CD4-positive, alpha-beta T cell treated with Interleukin-4 for 4 hours (primary cell): ENCODE measurements around the gene IFNL2.
"Not testable (repeated sequence)": the region's sequence is repeated elsewhere in the genome, so short reads cannot be mapped to it uniquely, and the experiment has no call there.

Experiments
- DNase-seq: peaks from one replicate; pipeline ENCODE4 v3.0.0-alpha.2; 2020

Gene IFNL2

DNA sequence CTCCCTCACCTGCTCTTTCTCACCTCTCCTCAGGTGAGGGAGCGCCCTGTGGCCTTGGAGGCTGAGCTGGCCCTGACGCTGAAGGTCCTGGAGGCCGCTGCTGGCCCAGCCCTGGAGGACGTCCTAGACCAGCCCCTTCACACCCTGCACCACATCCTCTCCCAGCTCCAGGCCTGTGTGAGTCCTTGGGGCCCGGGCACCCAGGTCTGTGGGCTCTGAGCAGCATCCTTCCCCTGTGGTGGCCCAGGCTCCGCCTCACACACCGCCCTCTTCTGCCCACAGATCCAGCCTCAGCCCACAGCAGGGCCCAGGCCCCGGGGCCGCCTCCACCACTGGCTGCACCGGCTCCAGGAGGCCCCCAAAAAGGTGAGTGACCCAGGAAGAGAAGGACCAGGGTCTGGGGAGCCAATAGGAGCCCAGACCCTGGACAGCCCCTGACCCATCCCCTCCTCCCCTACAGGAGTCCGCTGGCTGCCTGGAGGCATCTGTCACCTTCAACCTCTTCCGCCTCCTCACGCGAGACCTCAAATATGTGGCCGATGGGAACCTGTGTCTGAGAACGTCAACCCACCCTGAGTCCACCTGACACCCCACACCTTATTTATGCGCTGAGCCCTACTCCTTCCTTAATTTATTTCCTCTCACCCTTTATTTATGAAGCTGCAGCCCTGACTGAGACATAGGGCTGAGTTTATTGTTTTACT is 29.9 kb downstream of the IFNL2 start:
- peak; percentile 56 for DNase-seq

DNA sequence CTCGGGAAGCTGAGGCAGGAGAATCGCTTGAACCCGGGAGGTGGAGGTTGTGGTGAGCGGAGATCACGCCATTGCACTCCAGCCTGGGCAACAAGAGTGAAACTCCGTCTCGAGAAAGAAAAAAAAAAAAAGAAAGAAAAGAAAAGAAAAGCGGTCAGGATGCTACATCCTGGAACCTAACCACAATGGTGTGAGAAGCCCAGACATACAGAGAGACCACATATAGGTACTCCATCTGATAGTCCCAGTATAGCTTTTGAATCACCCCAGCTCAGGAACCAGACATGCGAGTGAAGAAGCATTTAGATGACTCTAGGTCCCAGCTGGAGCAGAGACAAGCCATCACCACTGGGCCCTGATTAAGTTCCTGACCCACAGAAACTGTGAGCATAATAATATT is 31.2 kb downstream of the IFNL2 start:
- peak; percentile 22 for DNase-seq

DNA sequence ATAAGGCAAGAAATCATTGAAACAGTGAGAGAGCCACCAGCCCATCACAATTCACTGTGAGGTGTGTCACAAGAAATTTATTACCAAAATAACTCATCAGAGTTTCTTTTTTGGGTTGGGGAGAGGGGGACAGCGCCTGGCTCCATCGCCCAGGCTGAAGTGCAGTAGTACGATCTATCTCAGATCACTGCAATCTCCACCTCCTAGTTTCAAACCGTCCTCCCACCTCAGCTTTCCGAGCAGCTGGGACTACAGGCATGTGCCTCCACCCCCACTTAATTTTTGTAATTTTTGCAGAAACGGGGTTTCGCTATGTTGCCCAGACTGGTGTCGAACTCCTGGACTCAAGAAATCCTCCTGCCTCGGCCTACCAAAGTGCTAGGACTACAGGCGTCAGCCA is 31.6 kb downstream of the IFNL2 start:
- DNase-seq, result no peak

DNA sequence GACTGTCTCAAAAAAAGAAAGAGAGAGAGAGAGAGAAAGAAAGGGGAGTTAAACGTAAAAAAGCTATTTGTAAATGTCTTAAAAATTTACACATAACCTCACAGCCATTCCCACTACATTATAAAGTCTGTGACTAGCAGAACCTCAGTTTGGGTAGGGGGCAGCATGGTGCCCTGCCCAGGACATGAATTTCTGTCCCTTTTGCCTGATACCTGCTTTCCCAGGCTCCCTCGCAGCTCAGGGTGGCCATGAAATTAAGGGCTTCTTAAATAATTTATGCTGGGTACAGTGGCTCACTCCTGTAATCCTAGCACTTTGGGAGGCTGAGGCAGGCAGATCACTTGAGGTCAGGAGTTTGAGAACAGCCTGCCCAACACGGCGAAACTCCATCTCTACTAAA is 32.8 kb downstream of the IFNL2 start:
- DNase-seq, result no peak

DNA sequence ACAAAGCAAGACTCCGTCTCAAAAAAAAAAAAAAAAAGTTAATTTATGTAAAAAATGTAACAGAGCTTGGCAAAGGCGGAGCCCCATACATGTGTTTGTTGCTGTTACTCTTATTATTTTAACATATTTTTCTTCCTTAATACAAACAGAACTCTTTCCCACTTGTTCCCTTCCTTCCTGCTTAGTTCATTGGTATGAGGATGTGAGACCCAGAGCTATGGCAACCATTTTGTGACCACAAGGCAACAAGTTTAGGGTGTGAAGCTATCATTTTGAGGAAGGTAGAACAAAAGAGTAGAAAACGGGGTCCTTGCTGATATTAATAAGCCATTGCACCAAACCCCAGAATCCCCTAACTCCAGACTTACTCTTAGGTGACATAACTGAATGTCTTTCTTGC is 33.4 kb downstream of the IFNL2 start:
- DNase-seq, result no peak

DNA sequence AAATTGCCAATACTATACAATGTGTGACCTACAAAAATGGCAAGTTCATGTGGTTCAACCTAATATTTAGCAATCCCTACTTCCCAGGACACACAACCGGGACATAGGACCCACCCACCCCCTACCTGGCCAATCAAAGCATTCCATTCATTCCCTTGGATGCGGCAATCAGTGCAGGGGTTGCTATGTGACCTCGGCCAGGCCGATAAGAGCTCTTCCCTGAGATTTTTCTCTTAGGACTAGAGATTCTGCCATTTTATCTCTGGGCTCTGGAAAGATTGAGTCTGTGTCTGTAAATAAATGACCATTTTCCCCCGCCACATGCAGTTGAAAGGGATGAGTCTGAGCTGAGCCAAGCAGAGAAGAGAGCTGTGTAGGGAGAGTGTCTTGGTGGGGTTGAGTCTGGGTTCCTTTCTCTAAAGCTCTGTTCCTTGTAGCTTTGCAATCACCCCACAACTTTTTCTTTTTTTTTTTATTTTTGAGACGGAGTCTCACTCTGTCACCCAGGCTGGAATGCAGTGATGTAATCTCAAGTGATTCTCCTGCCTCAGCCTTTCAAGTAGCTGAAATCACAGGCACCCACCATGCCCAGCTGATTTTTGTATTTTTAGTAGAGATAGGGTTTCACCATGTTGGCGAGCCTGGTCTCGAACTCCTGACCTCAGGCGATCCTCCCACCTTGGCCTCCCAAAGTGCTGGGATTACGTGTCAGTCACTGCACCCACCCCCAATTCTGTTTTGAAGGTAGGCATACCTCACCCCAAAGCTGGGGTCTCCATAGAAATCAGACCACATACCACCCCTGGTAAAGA is 35.4 kb downstream of the IFNL2 start:
- no peak for DNase-seq

DNA sequence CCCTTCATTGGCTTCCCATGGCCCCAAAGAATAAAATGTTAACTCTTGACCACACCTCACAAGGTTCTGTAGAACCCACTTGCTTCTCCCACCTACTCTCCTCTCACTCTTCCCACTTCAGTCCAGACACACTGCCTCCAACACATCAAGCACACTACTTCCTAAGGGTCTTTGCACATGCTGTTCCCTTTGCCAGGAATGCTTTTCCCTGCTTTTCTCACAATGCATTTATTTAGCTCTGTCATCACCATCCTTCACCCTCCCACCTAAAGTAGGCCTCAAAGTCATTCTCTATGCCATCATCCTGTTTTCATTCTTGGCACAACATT is 36.0 kb downstream of the IFNL2 start:
- DNase-seq, result no peak

DNA sequence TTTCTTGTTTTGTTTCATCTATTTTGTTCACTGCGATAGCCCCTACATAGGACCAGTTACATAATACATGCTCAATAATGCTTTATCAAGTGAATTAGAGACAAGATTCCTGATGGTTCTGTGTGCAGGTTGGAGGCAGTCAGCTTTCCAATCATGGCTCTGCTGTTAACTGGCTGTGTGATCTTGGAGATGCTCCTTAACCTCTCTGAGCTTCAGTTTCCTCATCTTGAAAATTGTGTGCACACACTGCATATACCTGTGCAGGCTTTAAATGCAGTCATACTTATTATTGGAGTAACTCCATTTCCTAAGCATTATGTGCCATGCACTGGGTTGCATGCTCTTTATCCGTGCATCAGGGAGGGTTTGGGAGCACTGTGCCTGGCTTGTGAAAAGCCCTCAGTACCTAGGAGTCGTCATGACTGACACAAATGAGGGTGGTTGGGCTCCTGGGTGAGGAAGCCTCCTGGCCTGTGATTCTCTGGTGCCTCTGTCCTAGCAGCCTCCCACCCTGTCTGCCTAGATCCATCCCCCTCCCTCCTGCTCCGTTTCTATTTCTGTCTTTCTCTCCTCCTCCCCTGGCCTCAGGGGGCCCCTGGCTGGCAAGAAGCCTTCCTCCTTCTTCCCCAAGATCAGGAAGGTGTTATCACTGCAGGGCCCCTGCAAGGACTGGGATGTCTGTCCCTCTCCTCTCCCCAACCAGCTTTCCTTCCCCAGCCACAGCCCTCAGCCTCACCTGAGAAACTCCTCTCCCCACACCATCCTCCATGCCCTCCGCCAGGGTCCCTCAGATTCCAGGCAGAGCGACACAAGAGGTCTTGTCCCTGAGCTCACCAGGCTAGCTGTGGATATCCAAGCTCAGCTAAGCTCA is 36.7 kb downstream of the IFNL2 start:
- DNase-seq, result no peak

DNA sequence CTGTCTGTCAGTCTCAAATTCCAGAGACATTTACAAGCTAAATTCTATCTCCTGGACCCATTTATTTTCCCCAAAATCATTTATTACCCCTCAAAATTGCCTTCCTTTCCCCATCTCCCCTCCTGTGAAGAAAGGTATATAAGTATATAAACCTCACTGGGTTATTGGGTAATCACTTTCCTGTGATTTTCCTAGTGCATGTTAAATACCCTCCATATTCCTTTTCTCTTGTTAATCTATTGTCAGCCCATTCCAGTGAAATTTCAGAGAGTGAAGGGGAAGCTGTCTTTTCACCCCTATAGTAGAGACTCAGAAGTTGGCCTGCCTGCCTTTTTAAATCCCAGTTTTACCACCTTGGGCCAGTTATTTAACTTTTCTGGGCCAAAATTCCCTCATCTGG is 37.9 kb downstream of the IFNL2 start:
- no peak for DNase-seq

DNA sequence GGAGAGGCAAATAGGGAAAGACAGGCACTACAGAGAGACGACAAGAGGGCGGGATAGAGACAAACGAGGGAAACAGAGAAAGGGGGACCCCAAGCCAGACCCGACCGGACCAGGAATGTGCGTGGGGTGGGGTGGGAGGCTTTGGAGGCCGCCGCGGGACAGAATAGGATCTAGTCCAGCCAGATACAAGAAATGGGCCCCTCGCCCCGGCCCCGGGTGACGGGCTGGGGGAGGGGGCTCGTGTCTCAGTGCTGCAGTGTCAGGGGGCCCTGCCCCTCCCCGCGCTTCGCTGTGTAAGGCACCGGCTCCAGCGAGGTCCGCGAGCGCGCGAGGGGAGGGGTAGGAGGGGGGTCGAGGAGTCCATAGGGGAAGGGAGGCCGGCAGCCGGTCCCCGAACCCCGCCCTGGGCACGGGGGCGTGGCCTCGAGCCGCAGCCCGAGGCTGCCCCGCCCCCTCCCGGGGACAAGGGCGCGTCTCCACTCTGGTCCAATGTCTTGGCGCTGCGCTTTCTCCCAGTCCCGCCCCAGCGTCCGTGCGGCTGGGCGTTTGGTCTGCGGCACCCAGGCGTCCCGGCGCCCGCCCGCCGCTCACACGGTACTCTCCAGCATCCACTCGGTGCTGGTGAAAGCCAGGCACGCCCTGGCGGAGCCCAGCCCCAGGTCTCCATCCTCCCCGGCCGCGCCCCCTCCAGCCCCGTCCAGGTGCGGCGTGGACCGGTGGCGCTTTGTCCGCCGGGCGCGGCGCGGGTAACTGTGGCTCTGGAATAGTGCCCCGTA is 39.0 kb downstream of the IFNL2 start:
- no peak for DNase-seq

DNA sequence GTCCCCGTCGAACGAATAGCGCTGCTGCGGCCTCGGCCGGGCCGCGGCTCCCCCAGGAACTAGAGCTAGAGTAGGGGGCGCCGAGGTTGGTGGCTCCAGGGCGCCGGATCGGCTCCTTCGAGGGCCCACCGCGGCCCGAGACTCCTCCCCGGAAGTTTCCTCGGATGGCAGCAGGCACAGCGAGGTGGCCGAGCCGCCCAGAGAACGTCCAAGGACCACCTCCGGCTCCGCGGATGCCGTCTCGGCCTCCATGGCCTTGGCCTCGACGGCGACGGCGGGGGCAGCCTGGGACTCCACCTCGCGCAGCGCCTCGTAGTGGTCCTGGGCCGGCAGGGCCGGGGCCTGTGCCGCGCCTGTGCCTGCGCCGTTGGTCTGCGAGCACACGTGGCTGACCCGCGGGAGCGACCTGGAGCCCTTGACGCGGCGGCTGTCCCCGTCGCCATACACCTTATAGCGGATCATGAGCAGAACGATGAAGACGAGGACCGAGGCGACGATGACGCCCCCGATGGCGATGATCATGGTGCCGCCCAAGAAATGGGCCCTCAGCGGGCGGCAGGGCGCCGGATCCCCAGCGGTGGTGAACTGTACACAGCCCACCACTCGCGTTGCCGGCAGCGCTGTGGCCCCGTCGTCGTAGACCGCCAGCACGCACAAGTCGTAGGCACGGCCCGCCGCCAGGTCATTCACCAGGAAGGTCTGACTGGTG is 39.8 kb downstream of the IFNL2 start:
- no peak for DNase-seq

DNA sequence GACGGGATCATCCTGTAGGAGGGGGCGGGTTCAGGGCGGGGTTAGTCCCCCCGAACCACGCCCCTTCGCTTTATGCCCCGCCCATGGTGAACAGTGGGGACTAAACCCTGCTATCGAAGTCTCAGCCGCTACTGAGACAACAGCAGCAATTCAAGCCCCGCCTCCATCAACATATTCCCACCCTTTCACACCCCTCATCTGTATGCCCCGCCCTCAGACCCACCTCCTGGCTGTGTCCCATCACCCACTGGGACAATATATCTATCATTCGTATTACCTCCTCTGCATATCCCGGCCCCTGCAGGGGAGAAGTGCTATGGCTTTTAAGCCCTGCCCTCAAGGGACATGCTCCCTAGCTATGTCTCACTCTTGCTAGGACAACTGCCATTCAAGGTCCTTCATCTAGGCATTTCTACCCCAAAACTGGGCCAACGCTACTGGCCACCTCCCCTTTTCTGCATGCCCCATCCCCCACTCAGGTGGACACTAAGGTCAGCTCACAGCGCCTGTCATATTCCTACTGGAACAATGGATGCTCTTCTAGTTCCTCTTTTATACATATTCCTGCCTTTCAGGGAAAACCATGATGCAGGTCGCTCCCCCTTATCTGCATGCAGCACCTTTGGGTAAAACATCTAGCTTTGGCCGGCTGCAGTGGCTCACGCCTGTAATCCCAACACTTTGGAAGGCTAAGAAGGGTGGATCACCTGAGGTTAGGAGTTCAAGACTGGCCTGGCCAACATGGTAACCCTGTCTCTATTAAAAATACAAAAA is 40.5 kb downstream of the IFNL2 start:
- DNase-seq, result no peak

DNA sequence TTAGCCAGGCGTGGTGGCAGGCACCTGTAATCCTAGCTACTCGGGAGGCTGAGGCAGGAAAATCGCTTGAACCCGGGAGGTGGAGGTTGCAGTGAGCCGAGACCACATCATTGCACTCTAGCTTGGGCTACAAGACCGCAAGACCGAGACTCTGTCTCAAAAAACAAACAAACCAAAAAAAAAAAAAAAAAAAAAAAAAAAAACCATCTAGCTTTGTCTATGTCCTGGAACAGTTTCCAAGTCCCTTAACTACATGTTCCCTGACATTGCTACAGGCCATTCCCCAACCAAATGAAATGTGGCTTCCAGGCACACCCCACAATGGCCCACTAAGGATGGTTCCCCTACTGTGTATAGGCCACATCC is 41.1 kb downstream of the IFNL2 start:
- DNase-seq, result not testable (repeated sequence)

DNA sequence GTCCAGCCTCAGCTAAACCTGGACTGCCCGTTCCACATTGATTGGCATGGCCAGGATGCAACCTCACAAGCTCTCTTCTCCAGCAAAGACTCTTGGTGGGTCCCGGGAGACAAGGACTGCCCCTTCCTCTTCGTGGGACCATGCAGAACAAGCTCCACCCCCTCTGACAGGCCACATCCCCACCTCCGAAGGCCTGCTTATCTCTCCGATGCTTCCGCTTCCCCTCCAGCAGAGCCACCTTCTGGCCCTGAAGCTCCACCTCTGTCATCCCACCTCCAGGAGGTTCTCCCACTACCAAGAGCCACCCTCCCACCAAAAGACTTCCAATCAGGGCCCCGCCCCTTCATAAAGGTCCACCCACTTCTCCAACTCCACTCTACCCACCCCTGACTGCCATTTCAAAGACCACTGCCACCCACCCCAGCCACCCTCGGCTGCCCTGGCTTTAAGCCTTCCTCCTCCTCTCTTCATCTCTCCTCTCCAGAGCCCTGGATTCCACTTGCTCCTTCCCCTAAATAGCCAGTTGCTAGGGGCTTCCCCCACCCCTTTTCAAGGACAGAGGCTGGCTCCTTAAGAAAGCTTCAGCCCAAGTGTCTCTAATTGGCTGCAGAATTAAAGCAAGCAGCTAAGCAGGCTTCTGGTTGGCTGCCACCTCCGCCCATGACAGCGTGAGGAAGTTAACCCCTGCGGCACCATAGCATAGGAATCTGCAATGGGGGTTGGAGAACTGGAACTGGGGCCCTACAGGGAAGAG is 42.5 kb downstream of the IFNL2 start:
- no peak for DNase-seq

DNA sequence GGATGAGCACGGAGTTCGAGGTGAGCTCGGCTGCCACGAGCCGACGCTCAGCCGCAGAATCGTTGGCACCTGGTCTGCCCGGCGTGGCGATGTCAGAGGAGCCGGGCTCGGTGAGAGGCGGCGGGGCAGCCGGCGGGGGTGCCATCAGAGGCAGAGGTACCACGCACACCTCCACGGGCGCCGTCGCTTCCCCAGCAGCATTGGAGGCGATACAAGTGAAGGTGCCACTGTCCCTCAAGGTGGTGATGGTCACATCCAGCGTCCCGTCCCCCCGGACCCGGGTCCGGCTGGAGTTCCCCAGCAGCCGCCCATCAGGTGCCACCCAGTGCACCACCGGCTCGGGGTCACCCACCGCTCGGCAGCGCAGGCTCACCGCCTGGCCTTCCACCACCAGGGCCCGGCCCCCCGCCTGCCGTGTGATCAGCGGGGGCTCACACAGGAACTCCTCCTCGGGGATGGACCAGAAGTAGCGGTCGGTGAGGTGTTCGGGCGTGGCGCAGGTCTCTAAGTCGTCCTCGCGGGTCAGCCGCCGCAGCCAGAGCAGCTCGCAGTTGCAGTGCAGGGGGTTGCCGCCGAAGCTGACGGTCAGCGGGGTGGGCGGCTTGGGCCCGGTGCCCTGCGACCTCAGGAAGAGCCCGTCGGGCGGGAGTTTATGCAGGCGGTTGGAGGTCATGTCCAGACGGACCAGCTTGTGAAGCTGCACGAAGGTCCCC is 46.0 kb downstream of the IFNL2 start:
- DNase-seq, result no peak

DNA sequence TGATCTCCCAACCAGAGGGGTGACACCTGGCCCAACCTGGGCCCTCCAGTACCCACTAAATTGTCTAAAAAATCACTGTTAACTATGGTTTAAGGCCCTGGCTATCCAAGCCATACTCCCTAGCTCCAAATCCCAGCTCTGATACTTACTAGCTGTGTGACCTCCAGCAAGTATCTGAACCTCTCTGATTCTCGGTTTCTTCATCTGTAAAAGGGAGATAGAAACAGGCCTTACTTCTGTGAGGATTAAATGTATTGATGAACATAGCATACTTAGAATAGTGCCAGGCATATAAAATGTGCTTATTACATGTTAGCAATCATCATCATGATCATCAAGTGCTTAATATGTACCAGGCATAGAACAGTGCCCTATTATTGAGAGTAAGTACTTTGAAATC is 47.7 kb downstream of the IFNL2 start:
- no peak for DNase-seq

DNA sequence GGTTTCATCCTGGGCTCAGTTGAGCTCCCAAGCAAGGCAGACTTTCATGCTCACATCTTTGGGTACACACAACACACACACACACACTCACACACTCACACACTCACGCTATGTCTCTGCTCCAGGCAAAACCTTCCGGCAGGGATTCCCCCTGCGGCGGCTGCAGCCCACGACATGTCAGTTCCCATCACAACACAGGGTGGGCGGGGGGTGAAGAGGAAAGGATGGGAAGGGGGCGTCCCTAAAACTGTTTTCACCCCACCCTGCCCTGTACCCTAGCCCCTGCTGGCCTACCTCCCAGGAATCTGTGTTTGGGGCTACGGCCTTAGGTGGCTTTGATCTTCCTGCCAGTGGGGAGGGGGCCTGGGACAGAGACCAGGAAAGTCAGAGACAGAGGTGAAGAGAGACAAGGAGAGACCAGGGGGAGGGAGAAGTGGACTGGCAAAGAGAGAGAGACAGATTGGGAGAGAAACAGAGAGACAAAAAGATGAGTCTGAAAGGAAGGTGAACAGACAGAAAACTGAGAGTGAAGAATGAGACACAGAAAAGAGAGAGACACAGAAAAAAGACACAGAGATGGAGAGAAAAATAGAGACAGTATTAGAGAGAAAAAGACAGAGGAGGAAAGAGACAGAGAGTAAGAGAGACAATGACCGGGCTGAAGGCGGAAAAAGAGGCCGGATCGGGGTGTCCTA is 48.6 kb downstream of the IFNL2 start:
- DNase-seq, result no peak

DNA sequence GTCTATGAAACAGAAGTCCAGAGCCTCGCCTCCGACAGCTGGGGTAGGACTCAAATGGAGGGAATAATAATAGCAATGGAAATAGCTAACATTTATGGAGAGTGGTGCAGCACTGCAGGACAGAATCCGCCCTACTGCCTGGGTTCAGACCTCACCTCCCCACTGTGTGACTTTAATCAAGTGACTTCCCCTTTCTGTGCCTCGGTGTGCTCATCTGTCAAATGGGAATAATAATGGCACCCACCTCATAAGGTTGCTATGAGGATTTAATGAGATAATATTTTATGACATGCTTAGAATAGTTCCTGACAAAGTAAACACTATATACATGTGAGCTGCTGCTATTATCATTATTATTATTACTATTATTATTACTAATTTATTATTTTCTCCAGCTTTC is 49.3 kb downstream of the IFNL2 start:
- no peak for DNase-seq

DNA sequence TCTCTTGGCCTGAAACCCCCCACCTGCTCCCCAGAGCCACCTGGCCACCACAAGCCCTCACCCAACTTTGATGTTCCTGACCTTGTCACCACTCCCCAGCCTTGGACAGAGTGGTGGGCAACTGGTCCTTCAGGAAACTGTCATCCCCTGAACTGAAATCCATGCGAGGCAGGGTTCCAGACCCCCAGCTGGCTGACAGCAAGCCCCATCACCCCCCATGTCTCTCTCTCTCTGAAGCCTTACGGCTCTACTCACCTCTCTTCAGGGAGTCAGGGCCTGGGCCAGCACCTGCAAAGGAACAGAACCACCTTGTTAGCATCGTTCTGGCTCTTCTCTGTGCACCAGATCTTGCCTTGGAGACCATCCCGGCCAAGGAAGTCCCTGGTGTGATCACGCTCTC is 49.9 kb downstream of the IFNL2 start:
- no peak for DNase-seq

DNA sequence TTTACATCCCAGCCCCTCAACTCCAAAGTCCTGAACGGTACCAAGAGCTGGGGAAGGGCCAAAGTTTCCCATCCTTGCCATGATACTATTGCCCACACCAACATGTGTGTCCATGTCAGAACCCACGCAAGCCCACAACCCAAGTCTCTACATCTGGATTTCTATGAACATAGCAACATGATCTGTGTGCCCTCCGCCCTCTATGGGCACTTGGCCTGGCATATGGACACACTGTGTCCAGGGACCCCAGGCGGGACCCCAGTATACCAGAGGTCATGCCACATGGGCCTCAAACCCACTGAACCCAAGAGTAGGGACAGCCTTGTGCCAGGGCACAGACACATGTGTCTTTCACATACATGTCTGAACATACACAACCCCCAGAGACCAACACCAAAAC is 50.5 kb downstream of the IFNL2 start:
- no peak for DNase-seq
